SW480 (cell line): ENCODE measurements around the gene PES1.
"Not testable (repeated sequence)": the region's sequence is repeated elsewhere in the genome, so short reads cannot be mapped to it uniquely, and the experiment has no call there.

Source experiments
- DNase-seq: peaks from one replicate; pipeline ENCODE4 v3.0.0-alpha.2; 2016; ENCODE audit warnings: low spot score

The PES1 gene

GRCh38 chr22:30609260-30610185 is 17.8 kb upstream of the PES1 start:
- peak; percentile 61 for DNase-seq

- no peak for DNase-seq
Measured at GRCh38 chr22:30607939-30608338, 16.2 kb upstream of the PES1 start.

DNA sequence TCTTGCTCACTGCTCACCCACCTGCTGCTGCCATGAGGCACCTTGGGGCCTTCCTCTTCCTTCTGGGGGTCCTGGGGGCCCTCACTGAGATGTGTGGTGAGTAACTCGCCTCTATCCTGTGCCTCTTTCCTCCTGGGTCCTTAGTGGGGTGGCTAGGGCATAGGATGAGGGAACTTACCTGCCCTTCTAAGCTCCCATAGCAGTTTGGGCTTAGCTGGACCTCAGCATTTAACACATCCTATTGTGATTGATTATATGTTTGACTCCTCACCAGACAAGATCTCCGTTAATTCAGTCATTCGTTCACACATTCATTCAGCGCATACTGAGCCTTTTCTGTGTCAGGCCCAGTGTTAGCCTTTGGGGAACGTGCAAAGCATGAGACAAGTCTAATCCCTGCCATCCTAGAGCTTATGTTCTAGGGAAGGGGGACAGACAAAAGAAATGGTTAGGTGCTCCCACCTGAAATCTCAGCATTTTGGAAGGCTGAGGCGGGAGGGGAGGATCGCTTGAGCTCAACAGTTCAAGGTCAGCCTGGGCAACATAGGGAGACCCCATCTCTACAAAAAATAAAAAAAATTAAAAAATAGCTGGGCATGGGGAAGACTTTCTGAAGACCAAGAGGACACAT is 15.7 kb upstream of the PES1 start:
- no peak for DNase-seq

- DNase-seq = peak; percentile 52
Measured at GRCh38 chr22:30606455-30607299, 15.0 kb upstream of the PES1 start, which contains the start of gene TCN2. Gene TCN2, plus strand, starts transcription at chr22:30607174. Its CDS starts 158 bp downstream, at chr22:30607332.

DNA sequence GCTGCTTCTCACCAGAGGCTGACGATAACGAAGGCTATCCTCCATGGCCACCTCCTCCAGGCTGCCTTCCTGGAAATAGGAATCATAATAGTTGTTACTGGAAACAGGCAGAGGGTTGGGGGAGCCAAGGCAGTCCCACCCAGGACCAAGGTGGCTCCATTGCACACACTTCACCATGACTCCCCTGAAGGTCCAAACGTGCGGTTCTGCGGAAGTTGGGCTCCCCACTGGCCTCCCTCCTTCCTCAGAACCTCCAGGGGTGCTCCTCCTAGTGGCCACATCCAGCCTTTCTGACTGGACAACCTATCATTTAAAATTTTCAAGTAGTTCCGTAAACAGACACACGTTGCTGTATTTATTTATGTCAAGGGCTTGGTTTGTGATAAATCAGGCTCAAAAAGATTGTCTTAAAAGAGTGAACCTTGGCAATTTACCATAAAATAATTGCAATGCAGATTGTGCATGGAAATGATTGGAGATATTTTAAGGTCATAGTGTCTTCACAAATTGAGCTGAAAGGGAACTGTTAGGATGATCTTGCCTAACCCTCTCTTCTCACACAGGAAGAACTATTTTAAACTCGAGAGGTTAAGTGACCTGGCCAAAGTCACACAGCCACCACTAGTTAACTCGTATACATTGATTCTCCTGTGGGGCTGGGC is 13.9 kb upstream of the PES1 start:
- DNase-seq = peak; percentile 41

GRCh38 chr22:30604723-30605122 is 13.0 kb upstream of the PES1 start:
- DNase-seq = no peak

DNA sequence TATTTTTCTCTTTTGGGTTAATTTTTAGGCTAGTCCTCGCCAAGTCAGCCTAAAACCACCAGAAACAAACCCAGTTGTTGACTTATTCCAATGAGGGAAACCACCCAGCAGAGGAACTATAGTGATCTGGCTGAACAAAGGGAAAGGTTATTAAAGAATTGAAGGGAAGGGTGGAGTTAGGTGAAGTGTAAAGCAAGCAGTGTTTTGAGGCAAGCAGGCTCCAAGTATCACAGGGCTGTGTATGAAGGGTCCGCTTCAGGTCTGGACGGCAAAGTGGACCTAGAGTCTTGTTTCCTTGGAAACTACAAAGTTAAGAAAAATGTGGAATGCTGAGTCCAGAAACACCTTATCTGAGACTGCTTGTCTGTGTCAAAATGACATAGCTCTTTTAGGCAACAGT is 12.1 kb upstream of the PES1 start:
- no peak for DNase-seq

DNA sequence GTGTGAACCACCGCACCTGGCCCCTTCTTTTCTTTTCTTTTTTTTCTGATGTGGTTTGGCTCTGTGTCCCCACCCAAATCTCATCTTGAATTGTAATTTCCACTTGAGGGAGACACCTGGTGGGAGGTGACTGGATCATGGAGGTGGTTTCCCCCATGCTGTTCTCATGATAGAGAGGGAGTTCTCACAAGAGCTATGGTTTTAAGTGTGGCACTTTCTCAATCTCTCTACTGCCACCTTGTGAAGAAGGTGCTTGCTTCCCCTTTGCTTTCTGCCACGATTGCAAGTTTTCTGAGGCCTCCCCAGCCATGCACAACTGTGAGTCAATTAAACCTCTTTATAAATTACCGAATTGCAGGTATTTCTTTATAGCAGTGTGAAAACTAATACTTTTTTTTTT is 10.3 kb upstream of the PES1 start:
- DNase-seq = peak; percentile 43

- no peak for DNase-seq
Measured at GRCh38 chr22:30601464-30601863, 9.8 kb upstream of the PES1 start.

- no peak for DNase-seq
Measured at GRCh38 chr22:30600921-30601320, 9.2 kb upstream of the PES1 start.

DNA sequence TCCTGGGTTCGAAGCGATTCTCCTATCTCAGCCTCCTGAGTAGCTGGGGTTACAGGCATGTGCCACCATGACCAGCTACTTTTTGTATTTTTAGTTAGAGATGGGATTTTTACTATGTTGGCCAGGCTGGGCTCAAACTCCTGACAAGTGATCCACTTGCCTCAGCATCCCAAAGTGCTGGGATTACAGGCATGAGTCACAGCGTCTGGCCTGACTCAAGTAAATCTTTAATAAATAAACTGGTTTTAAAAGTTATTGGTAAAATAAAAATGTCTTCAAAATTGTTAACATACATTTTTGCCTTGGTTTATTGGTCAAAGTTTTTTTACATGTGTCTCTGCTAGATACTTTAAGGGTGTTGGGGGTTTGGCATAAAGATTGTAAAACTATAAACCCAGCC is 7.3 kb upstream of the PES1 start:
- no peak for DNase-seq

- DNase-seq = no peak
Measured at GRCh38 chr22:30596886-30597285, 5.2 kb upstream of the PES1 start.

- no peak for DNase-seq
Measured at GRCh38 chr22:30596199-30596598, 4.5 kb upstream of the PES1 start.

GRCh38 chr22:30592360-30592713 is 627 bp upstream of the PES1 start:
- not testable (repeated sequence) for DNase-seq

- no peak for DNase-seq
Measured at GRCh38 chr22:30591191-30591587, 521 bp downstream of the PES1 start.

GRCh38 chr22:30586414-30586813 is 5.3 kb downstream of the PES1 start:
- no peak for DNase-seq

DNA sequence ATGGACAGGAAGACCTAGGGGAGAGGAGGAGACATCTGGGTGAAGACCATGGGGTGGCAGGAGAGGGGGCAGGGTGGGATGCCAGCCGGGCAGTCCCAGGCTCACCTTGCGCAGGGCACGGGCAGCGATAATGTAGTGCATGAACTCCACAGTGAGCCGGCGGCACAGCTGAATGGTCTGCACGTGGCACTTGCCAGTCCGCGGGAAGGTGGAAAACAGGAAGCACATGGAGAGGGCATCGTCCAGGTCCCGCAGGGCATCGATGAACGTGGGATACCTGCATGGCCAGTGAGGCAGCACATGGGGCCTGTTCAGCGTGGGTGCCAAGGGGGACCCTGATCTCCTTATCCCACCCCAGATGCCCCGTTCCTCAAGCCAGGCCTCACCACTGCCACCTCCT is 7.3 kb downstream of the PES1 start:
- DNase-seq = no peak

DNA sequence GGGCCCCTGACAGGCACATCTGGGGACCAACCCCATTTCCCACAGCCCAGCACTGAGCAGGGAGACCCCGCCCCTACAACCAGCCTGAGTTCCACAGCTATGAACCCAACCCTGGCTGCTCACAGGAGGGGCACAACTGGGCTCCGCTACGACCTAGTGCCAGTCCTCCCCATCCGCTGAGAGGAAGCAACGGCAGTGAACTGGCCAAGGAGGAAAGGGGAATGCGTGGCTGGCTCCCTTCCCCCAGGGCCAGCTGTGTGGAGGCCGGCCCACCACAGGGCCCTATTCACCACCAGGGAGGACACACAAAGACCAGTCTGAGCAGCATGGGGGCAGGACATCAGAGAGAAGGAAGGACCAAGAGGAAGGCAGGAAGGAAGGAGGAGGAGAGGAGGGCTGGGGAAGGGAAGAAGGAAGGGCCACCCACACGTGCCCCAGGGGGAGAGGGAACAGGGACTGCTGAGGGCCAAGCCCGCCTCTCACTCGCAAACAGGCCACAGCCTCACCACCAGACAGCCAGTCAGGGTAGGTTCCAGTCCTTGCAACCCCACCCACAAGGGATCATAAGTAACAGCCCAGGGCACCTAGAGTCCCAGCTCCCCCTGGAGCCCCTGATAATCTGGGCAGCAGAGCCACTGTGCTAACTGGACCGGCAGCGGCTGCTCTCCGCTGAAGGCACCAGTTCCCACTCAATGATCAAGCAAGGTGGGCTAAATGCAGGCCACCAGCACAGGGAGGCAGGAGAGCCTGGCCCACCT is 8.7 kb downstream of the PES1 start:
- DNase-seq = no peak

DNA sequence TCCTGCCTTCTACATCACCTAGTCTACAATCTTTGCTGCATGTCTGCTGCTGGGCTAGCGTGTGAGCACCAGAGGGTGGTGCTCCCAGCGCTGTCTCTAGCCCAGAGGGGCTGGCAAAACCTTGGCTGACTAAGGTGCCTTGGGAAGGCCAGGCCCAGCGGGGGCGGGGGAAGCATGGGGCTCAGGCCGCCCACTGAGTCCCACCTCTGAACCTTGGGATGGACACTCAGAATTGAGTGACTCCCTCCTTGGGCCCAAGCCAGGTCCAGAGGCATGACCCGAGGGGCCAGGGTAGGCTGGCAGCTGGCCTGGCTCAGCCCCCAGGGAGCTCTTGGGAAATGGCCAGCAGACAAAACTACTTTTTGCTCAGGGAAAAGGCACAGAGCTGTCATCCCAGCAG is 9.7 kb downstream of the PES1 start:
- no peak for DNase-seq

- no peak for DNase-seq
Measured at GRCh38 chr22:30580896-30581295, 10.8 kb downstream of the PES1 start.

DNA sequence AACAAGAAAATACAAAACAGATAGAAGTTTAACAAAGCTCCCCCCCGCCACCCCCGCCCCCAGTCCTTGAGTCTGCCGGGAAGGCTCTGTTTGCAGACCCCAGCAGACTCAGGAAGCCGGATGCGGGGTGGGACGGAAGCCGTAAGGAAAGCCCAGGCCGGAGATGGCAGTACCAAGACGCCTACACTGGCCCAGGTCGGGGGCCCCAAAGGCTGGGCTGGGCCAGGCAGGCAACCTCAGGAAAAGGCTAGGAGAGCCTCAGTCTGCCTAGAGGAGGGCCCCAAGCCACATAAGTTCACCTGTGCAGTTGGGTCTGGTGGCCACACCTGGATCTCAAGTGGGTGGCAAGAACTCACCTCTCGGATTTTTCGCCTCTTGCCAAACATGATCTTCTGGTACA is 13.2 kb downstream of the PES1 start:
- no peak for DNase-seq
